Mesodermal cell (in vitro differentiated cells): ENCODE results near the gene NEMP2.
A peak's percentile ranks its signal among the peaks of the same experiment; 100 is the strongest.

Experiments used
- H3K27ac ChIP-seq: 2 replicates; pipeline ENCODE4 v1.7.0; 2013; ENCODE audit warnings: mild to moderate bottlenecking, low read depth, low read length, moderate library complexity; ENCODE audit not compliant: severe bottlenecking
- H3K36me3 ChIP-seq: 2 replicates; pipeline ENCODE4 v1.7.1; 2013; ENCODE audit warnings: mild to moderate bottlenecking, low read length, moderate library complexity; ENCODE audit not compliant: control insufficient read depth, insufficient read depth
- H3K4me1 ChIP-seq: one replicate; pipeline ENCODE4 v1.7.1; 2013; ENCODE audit warnings: mild to moderate bottlenecking, low read length; ENCODE audit not compliant: insufficient read depth, control insufficient read depth, poor library complexity, severe bottlenecking
- H3K4me3 ChIP-seq: 2 replicates; pipeline ENCODE4 v1.7.0; 2013; ENCODE audit warnings: low read length, control low read depth, mild to moderate bottlenecking; ENCODE audit not compliant: insufficient read depth, poor library complexity, severe bottlenecking; ENCODE audit errors: extremely low read depth
- H3K9me3 ChIP-seq: 2 replicates; pipeline ENCODE4 v1.7.1; 2013; ENCODE audit warnings: mild to moderate bottlenecking, low read length, moderate library complexity; ENCODE audit not compliant: control insufficient read depth
- WGBS, 2 experiments: methylation state at CpG; one replicate each; pipeline ENCODE4 v1.1.5; 2013; ENCODE audit warnings: missing lambda C conversion rate in 2 of 2; ENCODE audit not compliant: insufficient coverage in 2 of 2; 5-methylcytosine and 5-hydroxymethylcytosine counted together

Gene NEMP2

DNA sequence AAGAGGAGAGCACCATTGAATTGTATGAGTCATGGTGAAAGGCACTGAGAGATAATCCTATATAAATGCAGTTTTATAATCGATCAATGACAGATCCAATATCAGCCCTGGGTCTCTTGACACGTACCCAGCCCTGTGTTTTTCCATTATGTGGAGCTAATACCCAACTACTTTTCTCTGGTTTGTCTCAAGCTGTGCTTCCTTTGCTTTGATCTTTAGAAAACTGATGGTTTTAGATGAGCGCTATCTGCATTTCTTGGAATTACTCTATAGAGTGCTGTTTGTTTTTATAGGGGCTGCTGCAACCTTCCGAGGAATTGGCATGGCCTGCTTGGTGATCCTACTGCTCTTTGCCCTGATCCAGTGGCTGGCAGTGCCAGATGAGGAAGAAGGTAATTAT, 45.0 kb downstream of the NEMP2 start:
- H3K27ac ChIP-seq, result peak overlapping the region; percentile 55
- H3K4me1 ChIP-seq, result no peaks in the 10 kb centered on the region
- WGBS, 2 experiments, result 72 to 82% methylated on average over 2 to 4 of the region's 4 CpGs
- no peaks in the 10 kb centered on the region for H3K36me3 ChIP-seq
- H3K4me3 ChIP-seq, result no peak overlapping the region
- no peaks in the 10 kb centered on the region for H3K9me3 ChIP-seq

- Histone ChIP-seq H3K4me1 (no peaks in the 10 kb centered on the region), H3K4me3 (no peak overlapping the region), H3K9me3 (no peaks in the 10 kb centered on the region), H3K36me3 (no peaks in the 10 kb centered on the region), H3K27ac (no peak overlapping the region)
- 100% methylated on average over 1 of the region's 6 CpGs; no CpG with 5 or more reads in 1 of the 2 experiments for WGBS, 2 experiments
These were observed 45.8 kb downstream of the NEMP2 start for GRCh38 chr2:190488516-190489233.

DNA sequence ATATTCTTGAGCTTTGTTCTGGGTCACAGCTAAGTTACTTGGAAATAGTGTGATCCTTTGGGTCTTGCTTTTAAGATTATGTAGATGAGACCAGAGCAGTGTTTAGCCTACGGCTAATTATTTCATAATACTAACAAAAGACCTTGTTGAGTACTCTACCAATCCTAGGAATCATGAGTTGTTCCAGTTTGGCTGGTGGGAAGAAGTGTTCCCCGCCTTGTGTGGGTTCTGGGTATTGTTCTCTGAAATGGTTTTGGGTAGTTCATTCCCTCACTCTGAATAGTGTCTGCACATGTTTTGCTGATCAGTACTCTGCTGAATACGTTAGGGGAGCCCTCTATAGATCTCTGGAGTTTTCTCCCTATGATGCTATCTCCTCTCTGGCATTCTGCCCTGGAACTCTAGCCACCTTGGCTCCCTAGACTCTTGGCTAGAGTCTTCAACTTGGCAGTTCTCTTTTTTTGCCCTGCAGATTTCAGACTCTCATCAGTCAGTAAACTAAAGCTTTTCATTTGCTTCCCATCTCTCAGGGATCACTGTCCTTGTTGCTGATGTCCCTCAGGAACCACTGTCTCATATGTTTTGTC, 48.4 kb downstream of the NEMP2 start:
- WGBS, 2 experiments, result 89 to 100% methylated on average over 1 to 2 of the region's 3 CpGs

DNA sequence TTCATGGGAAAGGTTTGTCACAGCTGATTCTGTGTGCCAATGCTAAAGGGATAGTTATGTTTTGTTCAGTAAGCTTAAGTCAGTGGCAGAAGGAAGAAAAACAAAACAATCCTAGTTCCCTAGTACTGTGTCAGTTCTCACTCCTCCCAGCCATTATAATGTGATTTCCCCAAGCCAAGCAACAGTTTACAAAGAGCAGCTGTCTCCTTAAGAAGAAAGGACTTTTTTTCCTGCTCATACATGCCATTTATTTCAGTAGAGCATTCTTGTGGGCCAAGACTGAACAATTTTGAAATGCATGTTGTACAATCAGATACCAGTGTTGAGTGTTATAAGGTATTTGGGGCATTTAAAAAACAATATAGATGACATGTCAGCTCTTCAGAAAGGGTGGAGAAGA, 52.1 kb downstream of the NEMP2 start:
- Histone ChIP-seq H3K4me3 (no peak overlapping the region), H3K9me3 (no peaks in the 10 kb centered on the region), H3K4me1 (no peaks in the 10 kb centered on the region), H3K27ac (no peak overlapping the region), H3K36me3 (no peaks in the 10 kb centered on the region)

More for the DNA sequence above, 48.4 kb downstream of the NEMP2 start:
- Histone ChIP-seq H3K4me3 (no peak overlapping the region), H3K27ac (no peak overlapping the region), H3K9me3 (no peaks in the 10 kb centered on the region), H3K36me3 (no peaks in the 10 kb centered on the region), H3K4me1 (no peaks in the 10 kb centered on the region)

DNA sequence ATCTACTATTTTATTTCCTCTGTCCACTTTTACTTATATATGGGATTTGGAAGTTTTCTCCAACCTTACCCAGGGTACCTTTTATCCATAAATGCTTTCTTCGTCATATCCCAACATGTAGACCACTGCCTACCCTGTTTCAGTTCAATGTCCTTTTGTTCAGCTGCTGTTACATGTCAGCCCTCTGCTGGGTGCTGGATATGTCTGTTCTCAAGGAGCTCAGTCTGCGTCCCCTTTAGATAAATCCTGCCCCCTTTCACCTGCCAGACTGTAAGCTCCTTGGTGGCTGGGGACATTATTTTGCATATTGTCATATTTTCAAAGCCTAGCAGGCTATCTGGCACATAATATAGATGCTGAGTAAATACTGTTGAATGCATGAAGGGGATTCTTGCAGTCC, 53.2 kb downstream of the NEMP2 start:
- Histone ChIP-seq H3K36me3 (no peaks in the 10 kb centered on the region), H3K4me1 (no peaks in the 10 kb centered on the region), H3K27ac (no peak overlapping the region), H3K9me3 (no peaks in the 10 kb centered on the region), H3K4me3 (no peak overlapping the region)
- 85% methylated on average over 2 of the region's 2 CpGs; no CpG with 5 or more reads in 1 of the 2 experiments for WGBS, 2 experiments

DNA sequence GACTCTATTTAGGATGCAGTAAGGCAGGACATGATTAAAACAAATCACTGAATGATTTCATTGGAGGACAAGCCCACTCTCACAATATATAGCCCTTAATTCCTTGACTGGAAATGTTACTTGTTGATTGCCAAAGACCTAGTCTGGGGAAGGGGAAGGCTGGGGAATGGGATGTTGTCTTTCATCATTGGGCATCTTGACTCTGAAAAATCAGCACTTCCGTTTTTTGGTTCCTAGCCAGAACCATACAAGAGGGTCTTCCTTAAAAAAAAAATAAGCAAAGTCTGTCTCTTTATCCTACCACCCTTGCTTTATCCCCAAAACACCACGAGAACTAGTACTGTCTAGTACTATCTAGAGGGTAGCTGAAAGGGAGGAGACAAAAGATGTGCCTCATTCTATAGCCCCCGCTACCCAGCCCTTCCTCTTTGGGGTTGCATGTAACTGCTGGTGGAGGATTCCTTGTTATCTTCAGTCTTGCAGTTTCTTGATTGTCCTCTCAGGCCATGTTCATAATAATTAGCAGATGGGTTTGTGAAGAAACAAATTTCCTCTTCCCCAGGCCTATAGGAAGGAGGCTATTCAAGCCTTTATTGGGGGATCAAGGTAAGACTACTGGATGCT, 55.8 kb downstream of the NEMP2 start:
- no peaks in the 10 kb centered on the region for H3K36me3 ChIP-seq
- WGBS, 2 experiments, result 100% methylated on average over 1 of the region's 3 CpGs
- H3K9me3 ChIP-seq, result no peaks in the 10 kb centered on the region
- H3K4me3 ChIP-seq, result no peak overlapping the region
- H3K27ac ChIP-seq, result no peak overlapping the region
- no peaks in the 10 kb centered on the region for H3K4me1 ChIP-seq

DNA sequence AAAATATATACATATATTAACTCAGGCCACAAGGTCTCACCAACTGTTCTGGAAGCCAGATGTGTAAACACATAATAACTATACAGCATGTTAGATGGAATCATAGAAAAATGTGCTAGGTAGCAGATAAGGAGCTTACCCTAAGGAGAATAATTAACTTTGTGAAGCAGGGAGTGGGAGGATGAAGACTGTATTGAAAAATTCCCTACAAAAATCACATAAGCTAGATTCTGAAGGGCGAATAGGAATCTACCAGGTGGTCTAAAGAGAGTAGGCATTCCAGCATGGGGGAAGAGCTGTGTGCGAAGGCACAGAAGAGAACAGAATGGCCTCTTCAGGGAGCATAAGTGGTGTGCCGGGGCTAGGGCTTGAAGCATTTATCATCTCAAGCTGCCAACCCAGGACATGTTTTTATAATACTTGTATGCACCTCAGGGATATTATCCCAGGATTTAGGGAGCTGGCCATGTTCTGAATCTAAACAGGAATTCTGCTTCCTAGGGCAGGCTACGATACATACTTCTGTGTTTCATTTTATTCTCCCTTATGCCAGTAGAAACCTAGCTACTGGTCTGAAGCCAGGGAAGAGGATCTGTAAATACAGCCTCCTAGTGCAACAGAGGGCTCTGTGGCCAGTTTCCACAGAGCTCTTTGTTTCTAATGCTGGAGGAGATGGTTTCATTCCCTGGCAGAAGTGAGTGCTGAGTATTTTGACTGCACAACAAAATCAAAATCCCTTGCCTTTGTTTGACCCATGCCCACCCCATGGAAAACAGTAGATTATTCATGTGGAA, 56.7 kb downstream of the NEMP2 start:
- no peaks in the 10 kb centered on the region for H3K36me3 ChIP-seq
- 100% methylated on average over 2 to 3 of the region's 4 CpGs for WGBS, 2 experiments
- H3K4me3 ChIP-seq, result no peak overlapping the region
- H3K4me1 ChIP-seq, result no peaks in the 10 kb centered on the region
- no peak overlapping the region for H3K27ac ChIP-seq
- no peaks in the 10 kb centered on the region for H3K9me3 ChIP-seq

GRCh38 chr2:190470256-190470826, 64.2 kb downstream of the NEMP2 start:
- WGBS, 2 experiments, result 71% methylated on average over 1 of the region's 5 CpGs; no CpG with 5 or more reads in 1 of the 2 experiments
- Histone ChIP-seq H3K4me1 (no peaks in the 10 kb centered on the region), H3K4me3 (no peak overlapping the region), H3K27ac (no peak overlapping the region), H3K9me3 (no peaks in the 10 kb centered on the region), H3K36me3 (no peaks in the 10 kb centered on the region)

- H3K4me3 ChIP-seq, result no peak overlapping the region
- H3K27ac ChIP-seq, result no peak overlapping the region
- no peaks in the 10 kb centered on the region for H3K36me3 ChIP-seq
- H3K4me1 ChIP-seq, result no peaks in the 10 kb centered on the region
- 100% methylated on average over 2 of the region's 2 CpGs; no CpG with 5 or more reads in 1 of the 2 experiments for WGBS, 2 experiments
- H3K9me3 ChIP-seq, result no peaks in the 10 kb centered on the region
These were observed 64.8 kb downstream of the NEMP2 start for GRCh38 chr2:190469771-190470170.

DNA sequence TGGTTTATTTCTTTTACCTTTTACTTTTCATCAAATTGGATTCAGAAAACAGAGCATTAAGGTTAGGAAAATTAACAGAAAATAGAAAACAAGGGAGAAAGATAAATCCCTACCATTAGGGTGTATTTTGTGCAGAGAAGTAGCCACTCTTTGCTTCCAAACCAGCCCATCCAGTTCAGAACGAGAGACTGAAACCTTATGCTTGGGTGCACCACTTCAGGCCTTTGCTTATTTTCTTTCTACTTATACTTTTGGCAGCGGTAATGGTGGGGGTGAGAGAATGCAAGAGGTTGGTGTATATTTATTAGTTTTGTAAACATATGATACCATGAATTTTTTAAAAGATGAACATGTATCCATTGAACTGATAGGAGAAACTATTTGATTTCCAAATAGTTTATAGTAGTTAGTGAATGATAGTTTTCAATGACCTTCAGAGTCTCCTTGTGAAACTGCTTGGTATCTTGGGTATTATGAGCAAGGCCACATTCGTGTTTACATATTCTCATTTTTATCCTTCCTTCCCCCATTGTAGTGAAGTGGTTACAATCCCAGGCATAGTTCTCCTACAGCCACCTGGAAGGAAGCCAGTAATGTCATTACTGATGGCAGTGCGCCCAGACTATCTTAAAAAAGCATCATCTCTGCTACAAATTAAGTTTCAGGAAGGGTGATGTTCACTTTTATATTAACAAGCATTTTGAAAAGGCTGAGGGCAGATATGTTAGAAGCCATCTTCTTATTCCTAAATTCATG, 65.5 kb downstream of the NEMP2 start:
- no peak overlapping the region for H3K4me3 ChIP-seq
- H3K4me1 ChIP-seq, result no peaks in the 10 kb centered on the region
- H3K27ac ChIP-seq, result no peak overlapping the region
- no peaks in the 10 kb centered on the region for H3K36me3 ChIP-seq
- no CpG with 5 or more reads among the region's 4 CpGs for WGBS, 2 experiments
- H3K9me3 ChIP-seq, result no peaks in the 10 kb centered on the region
